ENCODE measurements around the gene DNMT3A. TPM values are rescaled to one million over a fixed set of nuclear protein-coding genes. Genes with fewer than 3 reads are reported as not detected.

Gene DNMT3A
- total RNA-seq, 4 donors from 2014 or later: 5.9 to 14.1 (median 8.0) TPM

DNA sequence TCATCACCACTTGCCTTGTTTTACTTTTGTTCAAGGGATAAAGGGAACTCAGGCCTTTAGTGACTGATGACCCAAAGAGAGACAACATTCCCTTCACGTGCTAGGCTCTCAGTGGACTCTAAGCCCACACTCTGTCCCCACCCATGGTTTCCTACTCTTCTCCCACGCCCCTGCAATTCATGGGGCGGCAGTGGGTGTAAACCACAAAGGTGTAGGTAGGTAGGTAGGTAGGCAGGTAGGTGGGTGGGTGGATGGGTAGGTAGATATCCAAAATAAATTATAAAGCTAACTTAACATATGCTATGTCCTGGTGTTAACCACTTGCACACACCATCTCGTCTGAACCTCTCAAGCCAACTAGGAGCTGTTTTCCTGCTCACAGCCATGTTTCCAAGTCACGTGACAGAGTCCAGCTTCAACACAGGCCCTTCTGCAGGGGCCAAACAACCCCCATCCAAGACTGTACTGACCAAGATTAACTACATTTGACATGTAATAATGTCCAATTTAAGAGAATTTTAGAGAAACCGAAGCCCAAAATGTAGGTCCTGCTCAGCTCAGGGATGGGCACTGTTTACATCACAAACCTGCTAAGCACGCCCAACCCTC lies 33.7 kb downstream of the DNMT3A start:
- peak overlapping the region; percentile 56 to 84 (median 75) for H3K27ac ChIP-seq
- no peaks in the 10 kb centered on the region for H3K27me3 ChIP-seq
- H3K9me3 ChIP-seq: no peaks in the 10 kb centered on the region
- H3K4me3 ChIP-seq: no peak overlapping the region
- no peak for ATAC-seq
- H3K4me1 ChIP-seq: peaks cover 92 to 98% of the 10 kb centered on the region in 2 donors
- intact Hi-C loops (cut with DNase I; ENCODE audit: low total_unique reads) (no loop called here), in situ Hi-C loops (cut with MboI; ENCODE audit: low sequenced_read_pairs in 4 of 4) (no loop called here)
- no peaks in the 10 kb centered on the region for H3K36me3 ChIP-seq
- no peak for DNase-seq
- no peak for TF ChIP-seq CTCF (IDR thresholded peaks at IDR 0.05 in 4 of 5, conservative IDR thresholded peaks at IDR 0.05 in 1 of 5)

- no peaks in the 10 kb centered on the region for H3K36me3 ChIP-seq
- H3K27ac ChIP-seq: peak overlapping the region; percentile 56 to 84 (median 75)
- in situ Hi-C loops (cut with MboI; ENCODE audit: low sequenced_read_pairs in 4 of 4) (no loop called here), intact Hi-C loops (cut with DNase I; ENCODE audit: low total_unique reads) (no loop called here)
- no peak overlapping the region for H3K4me3 ChIP-seq
- TF ChIP-seq POLR2A (IDR thresholded peaks at IDR 0.05) (no peak), CTCF (IDR thresholded peaks at IDR 0.05 in 4 of 5, conservative IDR thresholded peaks at IDR 0.05 in 1 of 5) (no peak)
- H3K9me3 ChIP-seq: no peaks in the 10 kb centered on the region
- no peaks in the 10 kb centered on the region for H3K27me3 ChIP-seq
- peak; percentile 84 to 87 for DNase-seq
- peak; percentile 62 to 84 for ATAC-seq
- H3K4me1 ChIP-seq: peaks cover 93 to 100% of the 10 kb centered on the region in 2 donors
Observed at GRCh38 chr2:25306777-25307368, 34.9 kb downstream of the DNMT3A start.

DNA sequence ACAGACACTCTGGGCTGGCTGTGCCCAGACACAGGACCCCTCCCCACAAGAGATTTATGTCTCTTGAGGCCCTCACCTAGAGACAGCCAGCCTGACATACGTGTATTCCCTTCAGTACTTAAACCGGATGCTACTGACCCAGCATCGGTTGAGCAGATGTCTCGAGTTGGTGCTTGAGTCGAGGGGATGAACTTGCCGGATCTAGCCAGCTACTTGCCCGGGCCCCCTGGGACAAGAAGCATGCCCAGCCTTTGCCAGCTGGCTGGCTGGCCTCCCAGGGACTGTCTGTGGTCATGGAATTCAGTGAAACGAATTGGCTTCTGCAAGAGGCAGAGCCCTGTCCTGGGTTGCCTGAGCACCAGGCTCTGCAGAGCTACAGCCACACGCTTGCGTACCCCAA lies 36.0 kb downstream of the DNMT3A start:
- no peak overlapping the region for H3K4me3 ChIP-seq
- in situ Hi-C loops (cut with MboI; ENCODE audit: low sequenced_read_pairs in 4 of 4) (no loop called here), intact Hi-C loops (cut with DNase I; ENCODE audit: low total_unique reads) (loop anchor here (2.0 kb wide), 1 partner anchor 33 kb away; no protein-coding TSS in a partner anchor)
- TF ChIP-seq POLR2A (IDR thresholded peaks at IDR 0.05): no peak
- TF ChIP-seq CTCF (IDR thresholded peaks at IDR 0.05 in 4 of 5, conservative IDR thresholded peaks at IDR 0.05 in 1 of 5): no peak
- H3K9me3 ChIP-seq: no peaks in the 10 kb centered on the region
- no peaks in the 10 kb centered on the region for H3K36me3 ChIP-seq
- H3K4me1 ChIP-seq: peaks cover 91 to 92% of the 10 kb centered on the region in 2 donors
- H3K27ac ChIP-seq: peak overlapping the region; percentile 56 to 84 (median 75)
- no peaks in the 10 kb centered on the region for H3K27me3 ChIP-seq
- no peak for ATAC-seq
- DNase-seq: peak in 1 of 2 donors; percentile 52

DNA sequence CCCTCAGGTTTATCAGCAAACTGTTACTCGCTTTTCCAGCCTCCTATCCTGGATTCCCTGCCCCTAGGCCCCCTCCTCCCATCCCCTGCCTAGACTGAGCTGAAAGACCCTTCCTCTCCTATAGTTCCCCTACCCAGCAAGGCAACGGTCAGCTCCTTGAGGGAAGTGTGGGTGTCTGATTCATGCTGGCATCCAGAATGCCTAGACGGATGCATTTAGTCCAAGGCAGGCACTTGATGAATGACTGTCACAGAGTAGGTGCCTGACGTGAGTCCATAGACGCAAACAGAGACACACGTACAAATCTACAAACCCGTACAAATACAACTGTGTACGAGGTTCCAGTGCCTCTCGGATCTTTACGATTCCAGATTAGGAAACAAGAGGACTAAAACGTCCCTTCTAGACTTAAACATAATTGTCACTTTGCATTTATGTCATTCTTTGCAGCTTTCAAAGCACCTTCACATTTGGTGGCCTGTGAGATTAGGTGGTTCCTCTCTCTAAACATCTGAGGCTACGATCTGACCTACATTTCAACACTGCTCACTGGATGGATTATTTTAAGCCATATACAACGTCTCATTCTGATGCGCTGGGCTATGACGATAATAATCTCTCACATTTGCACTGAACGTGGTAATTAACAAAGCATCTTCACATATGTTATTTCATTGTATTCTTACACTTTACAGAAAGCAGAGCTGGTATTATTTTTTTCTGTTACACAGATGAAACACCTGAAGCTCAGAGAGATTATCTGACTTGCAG lies 36.7 kb downstream of the DNMT3A start:
- no peak for TF ChIP-seq CTCF (IDR thresholded peaks at IDR 0.05 in 4 of 5, conservative IDR thresholded peaks at IDR 0.05 in 1 of 5)
- TF ChIP-seq POLR2A (IDR thresholded peaks at IDR 0.05): no peak
- ATAC-seq (no peak), DNase-seq (no peak)
- Histone ChIP-seq H3K4me1 (peaks cover 84 to 85% of the 10 kb centered on the region in 2 donors), H3K9me3 (no peaks in the 10 kb centered on the region), H3K4me3 (no peak overlapping the region), H3K36me3 (no peaks in the 10 kb centered on the region), H3K27me3 (no peaks in the 10 kb centered on the region), H3K27ac (peak overlapping the region; percentile 56 to 84 (median 75))
- intact Hi-C loops (cut with DNase I; ENCODE audit: low total_unique reads) (loop anchor here (2.0 kb wide), 1 partner anchor 34 kb away; no protein-coding TSS in a partner anchor), in situ Hi-C loops (cut with MboI; ENCODE audit: low sequenced_read_pairs in 4 of 4) (no loop called here)
